Panc1 (cell line): ENCODE results near the gene CAMKMT.

Experiments
- REST ChIP-seq, 2 experiments: IDR thresholded peaks; 2 replicates each; pipeline ENCODE4 v1.6.1; 2011 to 2012; ENCODE audit warnings: low read depth in 2 of 2, control low read depth in 1 of 2, low read length in 1 of 2, mild to moderate bottlenecking in 1 of 2, moderate library complexity in 1 of 2; ENCODE audit not compliant: insufficient read depth in 1 of 2
- SIN3A ChIP-seq: IDR thresholded peaks from 2 replicates; pipeline ENCODE4 v1.6.1; 2012; ENCODE audit warnings: low read depth, mild to moderate bottlenecking, low read length, moderate library complexity, borderline replicate concordance; ENCODE audit not compliant: insufficient read depth
- TF ChIP-seq, protein P1 (sequence below): fragments of 450-650 bp; IDR thresholded peaks from 2 replicates; pipeline ENCODE4 v1.5.1; 2017; ENCODE audit warnings: mild to moderate bottlenecking

DNA sequence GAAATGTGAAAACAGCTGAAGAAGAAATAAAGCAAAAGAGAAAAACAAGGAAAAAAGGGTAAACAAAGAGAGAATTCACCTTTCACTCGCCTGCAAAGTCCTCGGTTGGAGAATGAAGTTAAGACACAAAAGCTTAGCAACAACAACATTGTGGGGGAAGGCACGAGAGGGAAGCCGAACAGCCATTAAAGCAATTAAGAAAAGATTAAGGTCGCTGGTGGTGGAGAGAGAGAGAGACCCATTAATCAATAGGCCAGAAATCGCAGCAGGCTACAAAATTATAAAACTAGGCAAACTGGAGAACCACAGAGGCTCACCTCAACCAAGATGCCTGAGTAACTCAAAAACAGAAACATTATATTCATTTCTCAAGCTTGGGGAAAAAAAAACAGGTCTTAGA, 459.8 kb downstream of the CAMKMT start:
- TF ChIP-seq, protein P1, sequence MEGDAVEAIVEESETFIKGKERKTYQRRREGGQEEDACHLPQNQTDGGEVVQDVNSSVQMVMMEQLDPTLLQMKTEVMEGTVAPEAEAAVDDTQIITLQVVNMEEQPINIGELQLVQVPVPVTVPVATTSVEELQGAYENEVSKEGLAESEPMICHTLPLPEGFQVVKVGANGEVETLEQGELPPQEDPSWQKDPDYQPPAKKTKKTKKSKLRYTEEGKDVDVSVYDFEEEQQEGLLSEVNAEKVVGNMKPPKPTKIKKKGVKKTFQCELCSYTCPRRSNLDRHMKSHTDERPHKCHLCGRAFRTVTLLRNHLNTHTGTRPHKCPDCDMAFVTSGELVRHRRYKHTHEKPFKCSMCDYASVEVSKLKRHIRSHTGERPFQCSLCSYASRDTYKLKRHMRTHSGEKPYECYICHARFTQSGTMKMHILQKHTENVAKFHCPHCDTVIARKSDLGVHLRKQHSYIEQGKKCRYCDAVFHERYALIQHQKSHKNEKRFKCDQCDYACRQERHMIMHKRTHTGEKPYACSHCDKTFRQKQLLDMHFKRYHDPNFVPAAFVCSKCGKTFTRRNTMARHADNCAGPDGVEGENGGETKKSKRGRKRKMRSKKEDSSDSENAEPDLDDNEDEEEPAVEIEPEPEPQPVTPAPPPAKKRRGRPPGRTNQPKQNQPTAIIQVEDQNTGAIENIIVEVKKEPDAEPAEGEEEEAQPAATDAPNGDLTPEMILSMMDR: no peak
- no peak for TF ChIP-seq REST (IDR thresholded peaks at IDR 0.05; ENCODE audit: insufficient read depth in 1 of 2, low read depth in 2 of 2, low read length in 1 of 2)
- no peak for TF ChIP-seq SIN3A
